ENCODE data around the gene SFXN1.
A peak's percentile ranks its signal among the peaks of the same experiment; 100 is the strongest.
"Not testable (repeated sequence)": the region's sequence is repeated elsewhere in the genome, so short reads cannot be mapped to it uniquely, and the experiment has no call there.

The SFXN1 gene, protein sequence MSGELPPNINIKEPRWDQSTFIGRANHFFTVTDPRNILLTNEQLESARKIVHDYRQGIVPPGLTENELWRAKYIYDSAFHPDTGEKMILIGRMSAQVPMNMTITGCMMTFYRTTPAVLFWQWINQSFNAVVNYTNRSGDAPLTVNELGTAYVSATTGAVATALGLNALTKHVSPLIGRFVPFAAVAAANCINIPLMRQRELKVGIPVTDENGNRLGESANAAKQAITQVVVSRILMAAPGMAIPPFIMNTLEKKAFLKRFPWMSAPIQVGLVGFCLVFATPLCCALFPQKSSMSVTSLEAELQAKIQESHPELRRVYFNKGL

DNA sequence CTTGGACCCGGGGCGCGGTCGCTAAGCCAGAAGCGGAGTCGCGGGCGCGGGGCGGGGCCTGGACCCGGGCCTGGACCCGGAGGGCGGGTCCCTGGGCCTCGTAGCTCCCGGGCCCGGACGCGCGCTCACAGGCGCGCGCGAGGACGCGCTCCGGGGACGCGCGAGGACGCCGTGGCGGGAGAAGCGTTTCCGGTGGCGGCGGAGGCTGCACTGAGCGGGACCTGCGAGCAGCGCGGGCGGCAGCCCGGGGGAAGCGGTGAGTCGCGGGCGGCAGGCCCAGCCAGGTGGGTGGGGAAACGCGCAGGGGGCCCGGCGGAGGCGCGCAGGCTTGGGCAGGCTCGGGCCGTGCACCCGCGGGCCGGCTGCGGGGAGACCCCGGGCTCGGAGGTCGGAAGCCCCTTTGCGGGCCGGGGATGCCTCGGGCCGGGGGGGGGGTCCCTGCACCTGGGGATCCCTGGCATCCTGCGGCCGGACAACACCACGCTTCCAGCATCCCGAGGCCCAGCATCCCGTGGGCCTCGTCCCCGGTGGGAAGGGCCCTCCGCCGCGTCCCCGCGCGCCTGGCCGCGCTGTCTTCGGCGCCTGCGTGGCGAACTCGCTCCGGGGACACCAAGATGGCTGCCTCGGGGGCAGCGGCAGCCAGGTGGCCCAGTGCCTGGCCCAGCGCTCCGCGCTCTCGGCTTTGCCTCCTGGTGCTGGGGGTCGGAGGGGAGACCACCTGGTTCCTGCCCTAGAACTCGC, at the start of gene SFXN1:
Gene SFXN1 (plus strand): TSS at position 177 of the 741 bp plus-strand sequence. CDS start 13,544 bp downstream, outside the sequence.
- peak; percentile 29 to 73 for DNase-seq

DNA sequence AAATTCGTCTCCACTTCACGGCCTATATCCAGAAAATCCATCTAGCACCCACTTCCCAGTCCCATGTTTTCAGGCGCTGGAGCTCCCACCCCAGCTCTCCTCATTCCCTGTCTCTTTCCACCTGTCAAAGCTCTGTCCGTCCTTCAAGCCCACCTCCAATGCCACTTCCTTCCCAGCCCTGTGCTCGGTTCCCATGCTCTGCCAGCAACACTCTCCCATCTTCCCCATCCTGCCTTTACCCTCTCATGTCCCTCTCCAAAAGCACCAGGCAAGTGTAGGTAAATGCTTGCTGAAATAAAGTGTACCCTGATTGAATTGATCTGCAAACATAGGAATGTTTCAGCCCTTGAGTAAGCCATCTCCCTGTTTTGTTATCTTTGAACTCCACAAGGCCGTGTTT, 43.6 kb upstream of the SFXN1 start:
- no peak for DNase-seq

DNA sequence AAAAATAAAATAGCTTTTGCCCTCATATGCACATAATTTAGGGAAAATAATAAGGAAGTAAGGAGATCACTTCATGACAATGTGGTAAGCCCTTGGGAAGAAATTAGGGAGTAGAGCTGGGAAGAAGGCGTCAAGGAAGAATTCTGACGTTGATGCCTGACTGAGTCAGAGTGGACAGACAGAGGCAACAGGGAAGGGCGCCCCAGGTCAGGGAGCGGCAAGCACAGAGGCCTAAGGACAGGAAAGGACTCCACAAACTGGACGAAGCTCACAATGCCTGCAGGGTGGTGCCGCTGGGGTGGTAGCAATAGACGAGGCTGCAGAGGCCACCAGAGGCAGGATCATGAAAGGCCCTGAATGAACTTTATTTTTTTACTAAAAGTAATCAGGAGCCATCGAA, 42.0 kb upstream of the SFXN1 start:
- DNase-seq, result no peak

DNA sequence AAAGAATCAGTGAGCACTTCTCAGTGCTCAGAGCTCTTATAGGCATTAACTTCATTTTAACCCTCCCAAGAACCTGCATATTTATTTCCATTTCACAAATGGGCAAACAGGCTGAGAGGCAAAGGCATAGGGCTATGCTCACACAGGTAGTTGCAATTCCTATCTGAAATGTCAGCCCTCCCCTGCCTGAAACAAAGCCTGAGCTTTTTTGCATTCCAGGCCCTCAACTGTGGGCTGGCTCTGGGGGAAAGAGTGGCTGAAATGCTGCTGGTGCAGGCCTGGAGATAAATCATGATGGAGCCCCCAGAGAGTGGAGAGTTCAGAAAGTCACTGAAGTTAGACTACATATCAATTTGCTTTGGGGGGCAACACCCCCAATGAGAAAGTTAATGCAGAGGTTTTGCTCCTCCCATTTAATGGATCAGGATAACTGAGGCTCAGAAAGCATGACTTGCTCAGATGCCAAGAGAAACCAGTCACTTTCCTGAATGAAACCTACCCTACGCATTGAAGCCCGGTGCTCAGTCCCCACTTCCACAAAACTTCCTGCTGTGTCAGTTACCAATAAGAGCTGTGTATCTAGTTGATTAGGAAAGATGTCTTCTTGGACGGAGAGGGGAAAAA, 40.0 kb upstream of the SFXN1 start:
- DNase-seq, result no peak

DNA sequence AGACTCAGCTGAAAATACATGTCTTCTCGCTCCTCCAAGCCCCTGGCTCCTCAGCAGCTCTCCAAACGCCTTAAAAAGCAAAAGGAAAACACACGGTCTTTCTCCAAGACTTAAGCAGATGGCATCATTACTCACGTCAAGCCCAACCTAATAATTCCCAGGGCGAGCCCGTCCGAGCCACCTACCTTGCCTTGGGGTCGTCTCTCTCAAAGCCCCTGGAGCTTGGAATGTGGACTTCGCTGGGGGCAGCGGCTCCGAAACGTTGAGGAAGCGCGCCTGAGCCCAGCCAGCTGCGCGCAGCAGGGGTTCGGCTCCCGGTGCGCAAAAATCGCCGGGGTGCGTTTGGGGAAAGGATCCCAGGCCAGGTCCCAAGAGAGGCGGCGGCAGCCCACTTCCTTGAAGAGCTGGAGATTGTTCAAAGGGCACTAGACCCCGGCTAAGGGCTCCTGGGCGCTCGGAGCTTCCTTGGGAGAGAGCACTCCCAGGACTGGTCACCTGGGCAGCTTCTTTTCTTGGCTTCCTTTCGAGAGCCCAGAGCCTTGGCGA, 34.8 kb upstream of the SFXN1 start:
- no peak for DNase-seq

DNA sequence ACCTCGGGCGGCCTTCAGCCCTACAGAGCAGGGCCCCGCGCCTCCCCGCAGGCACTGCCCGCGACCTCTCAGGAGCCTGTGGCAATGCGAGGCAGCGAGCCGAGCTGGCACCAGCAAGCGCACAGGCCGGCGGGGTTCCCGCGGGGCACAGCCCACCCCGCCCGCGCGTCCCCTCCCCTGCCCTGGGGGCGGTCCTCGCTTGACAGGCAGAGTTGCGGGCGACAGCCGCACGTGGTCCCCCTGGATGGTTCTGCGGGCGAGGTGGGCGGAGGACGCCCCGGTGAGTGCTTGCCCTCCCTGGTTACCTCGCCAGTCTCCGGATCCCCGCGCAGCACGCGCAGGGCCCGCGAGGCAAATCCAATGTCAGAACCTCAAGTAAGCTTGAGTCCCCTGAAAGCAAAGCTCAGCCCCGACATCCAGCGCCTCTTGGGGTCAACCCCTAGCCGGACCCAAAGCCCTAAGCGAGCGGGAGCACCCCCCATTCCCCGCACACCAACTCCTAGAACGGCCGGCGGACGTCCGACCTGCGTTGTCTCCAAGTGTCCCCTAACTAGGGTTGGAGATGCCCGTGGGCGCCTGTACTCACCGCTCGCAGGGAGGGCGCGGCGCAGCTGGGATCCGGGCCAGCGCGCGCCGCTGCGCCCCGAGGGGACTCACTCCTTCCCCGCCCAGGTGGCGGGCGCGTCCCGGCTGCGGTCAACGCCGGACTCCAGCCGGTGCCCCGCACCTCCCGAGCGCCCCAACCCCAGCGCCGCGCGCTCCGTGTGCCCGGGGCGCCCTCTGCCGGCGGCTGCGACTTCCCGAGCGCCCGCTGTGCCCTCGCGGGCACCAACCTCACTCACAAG, 34.1 kb upstream of the SFXN1 start, which contains the start of gene DRD1:
Gene DRD1 (minus strand): TSS at position 123 of the 845 bp plus-strand sequence. CDS start 1,083 bp downstream, outside the sequence.
- peak in 1 of 2 donors; percentile 28 for DNase-seq

DNA sequence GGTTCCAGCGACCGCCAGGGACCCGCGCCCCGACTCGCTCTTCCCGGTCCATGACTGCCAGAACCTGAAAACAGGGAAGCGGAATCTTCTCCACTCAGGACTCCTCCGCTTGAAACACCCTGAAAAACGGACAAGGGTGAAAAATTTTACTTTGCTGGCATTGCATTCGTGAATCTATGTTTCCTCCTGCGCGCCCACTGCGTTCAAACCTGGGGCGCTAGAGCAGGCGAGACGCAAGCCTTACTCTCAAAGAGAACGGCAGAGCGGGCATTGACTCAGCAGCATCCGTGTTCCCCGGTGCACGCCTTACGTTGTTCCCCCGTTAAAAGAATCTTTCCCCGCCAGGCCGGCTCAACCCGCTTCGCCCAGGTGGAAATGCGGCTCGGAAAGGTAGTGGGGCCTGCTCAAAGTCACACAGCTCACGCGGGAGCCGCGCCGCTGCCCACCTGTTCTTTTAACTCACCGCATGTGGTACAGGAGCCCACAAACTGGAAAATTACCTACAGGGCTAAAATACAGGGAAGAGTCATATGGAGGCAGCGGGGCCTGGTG, 33.4 kb upstream of the SFXN1 start:
- no peak for DNase-seq

DNA sequence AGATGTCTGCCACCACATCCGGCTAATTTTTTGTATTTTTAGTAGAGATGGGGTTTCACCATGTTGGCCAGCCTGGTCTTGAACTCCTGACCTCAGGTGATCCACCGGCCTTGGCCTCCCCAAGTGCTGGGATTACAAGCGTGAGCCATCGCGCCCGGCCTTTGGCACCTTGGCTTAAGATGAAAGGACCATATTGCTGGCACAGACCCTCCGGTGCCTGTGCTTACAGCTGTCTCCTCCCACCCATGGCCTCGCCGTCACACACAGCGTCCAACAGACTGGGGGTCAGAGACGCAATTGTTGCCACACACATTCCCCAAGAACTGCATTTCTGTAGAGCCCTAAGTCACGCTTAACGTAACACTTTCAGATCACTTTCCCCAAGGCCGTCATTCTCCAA, 32.0 kb upstream of the SFXN1 start:
- DNase-seq, result not testable (repeated sequence)

DNA sequence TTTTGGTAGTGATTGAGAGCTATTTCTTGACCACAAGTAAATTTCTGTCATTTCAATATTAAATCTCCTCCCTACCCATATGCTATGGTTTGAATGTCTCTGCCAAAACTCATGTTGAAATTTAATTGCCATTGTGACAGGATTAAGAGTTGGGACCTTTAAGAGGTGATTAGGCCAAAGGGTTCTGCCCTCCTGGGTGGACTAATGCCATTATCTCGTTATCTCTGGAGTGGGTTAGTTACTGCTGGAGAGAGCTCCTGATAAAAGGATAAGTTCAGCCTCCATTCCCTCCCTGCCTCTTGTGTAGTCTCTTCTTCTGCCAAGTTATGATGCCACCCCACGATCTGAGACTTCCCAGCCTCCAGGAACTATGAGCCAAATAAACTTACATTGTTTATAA, 30.8 kb upstream of the SFXN1 start:
- no peak for DNase-seq

DNA sequence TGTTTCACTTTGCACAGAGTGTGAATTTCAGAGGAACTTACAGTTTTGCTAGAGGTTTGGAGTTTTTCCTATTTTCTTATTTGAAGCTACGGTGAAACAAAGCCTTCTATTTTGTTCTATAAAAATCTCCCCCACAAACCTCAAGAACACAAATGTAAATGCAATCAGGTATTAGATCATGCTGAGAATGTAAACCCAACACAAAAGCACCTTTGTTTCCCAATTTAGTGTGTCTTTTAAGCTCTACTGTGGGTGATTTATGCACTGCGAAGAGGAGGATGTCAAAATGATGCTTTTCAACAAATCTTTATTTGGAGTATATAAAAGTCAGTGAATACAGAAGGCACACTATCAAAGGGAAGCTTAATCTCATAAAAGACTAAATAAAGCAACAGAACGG, 30.1 kb upstream of the SFXN1 start:
- no peak for DNase-seq

DNA sequence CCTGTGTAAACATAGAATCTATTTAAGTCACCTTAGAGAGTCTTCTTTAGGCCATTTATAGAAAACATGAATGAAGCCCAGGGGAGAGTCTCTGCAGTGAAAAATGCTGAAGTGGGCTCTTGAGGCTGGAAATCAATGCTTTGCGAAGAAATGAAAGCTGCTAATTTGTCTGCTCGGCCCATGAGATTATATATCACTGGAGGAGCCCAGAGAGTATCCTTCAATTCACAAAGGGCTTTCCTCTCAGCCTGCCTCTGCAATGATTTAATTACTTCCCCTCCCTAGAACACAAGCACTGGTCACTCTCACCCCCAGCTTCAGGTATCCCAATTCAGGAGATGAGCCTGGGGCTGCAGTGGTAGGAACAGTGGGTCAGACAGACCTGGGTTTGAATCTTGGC, 26.2 kb upstream of the SFXN1 start:
- DNase-seq, result no peak

DNA sequence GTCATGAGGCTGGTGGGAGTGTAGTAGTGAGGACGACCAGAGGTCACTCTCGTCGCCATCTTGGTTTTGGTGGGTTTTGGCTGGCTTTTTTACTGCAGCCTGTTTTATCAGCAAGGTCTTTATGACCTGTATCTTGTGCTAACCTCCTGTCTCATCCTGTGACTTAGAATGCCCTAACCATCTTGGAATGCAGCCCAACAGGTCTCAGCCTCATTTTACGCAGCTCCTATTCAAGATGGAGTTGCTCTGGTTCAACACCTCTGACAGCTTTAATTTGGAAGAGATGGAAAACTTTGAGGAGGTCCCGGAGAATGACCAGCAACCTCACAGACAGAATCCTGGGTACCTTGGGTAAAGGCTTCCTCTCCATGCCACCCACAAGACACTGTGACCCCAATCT, 24.0 kb upstream of the SFXN1 start:
- not testable (repeated sequence) for DNase-seq

DNA sequence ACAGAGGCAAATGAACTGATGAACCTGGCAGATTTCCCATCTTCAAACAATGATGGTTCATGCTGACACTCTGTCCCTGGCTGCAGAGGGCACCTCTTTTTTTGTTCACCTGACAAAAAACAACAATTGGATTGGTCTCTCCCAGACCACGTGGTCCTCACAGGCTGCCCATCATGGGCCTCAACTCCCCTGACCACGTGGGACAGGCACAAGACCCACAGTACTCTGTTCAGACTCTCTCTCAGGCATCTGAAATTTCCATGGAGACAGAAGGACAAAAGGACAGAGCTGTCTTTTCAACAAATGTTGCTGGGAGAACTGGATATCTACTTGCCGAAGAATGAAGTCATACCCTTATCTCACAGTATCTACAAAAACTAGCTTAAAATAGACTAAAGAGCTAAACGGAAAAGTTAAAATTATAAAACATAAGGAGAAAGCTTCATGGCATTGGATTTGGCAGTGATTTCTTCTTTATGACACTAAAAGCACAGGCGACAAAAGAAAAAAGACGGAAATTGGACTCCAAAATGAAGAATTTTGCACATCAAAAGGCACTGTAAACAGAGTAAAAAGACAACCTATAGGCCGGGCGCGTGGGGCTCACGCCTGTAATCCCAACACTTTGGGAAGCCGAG, 22.1 kb upstream of the SFXN1 start:
- DNase-seq, result no peak

DNA sequence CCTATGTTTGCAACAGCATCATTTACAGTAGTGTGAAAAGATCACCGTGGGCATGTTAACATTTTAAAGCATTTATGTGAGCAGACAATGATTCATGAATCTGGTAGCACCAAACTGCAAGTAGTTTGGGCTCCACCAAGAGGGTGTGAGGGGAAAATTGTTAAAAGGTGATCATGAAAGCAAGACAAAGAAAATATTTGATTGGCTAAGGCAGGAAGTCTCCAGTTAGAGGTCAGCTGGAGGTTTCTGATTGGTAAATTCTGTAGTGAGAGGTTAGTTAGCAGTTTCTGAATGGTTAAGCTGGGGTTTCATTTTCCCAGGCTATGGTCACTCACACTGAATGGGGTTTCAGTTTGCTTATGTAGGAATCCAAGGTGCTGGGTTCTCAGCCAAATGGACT, 20.9 kb upstream of the SFXN1 start:
- DNase-seq, result no peak

DNA sequence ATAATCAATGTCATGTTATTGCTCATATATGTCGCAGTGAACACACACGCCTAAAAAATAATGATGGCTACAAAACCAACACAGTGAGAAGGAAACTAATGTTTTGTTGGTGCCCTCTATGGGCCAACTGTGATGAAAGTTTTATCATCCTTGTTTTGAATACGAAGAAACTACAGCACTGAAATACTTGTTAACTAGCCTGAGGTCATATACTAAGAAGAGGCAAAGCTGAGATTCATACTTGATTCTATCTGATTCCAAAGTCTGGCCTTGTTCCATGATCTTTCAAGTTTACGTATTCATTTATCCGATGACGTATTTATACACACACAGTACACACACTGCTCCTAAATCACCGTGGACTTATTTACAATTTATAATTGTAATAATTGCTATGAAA, 18.2 kb upstream of the SFXN1 start:
- no peak for DNase-seq

DNA sequence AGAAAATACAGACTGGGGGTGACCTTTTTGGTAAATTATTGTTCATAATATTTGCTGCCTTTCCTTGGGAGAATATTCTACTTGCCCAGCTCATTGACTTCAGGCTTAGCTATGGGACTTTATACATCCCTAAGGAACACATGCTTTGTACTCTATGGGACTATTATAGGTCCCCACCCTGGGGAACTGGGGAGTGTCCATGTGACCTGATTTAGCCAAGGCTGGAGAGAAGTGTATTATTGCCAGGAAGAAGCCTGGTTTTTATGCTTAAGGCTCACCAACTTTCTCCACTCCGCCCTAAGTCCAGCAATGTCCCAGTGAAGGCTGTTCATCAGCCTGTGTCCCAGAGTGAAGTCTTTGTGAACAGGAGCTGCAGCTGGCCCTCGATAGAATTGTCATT, 17.8 kb upstream of the SFXN1 start:
- DNase-seq, result no peak

DNA sequence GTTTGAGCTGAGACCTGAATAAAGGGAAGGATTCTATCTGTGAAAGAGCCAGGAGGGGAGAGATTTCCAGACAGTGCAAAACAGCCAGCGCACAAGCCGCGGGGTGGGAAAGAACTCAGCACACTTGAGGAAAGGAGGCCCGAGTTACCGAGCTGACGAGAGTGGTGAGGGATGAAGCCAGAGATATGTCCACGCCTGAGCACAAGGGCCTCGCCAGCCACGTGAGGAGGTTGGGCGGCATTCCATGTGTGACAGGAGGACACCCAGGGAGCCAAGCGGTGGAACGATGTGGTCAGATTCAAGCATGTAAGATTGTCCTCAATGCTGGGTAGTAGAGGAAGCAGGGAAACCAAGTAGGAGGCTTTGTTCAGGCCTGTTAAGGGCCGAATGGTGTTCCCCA, 17.0 kb upstream of the SFXN1 start:
- no peak for DNase-seq

DNA sequence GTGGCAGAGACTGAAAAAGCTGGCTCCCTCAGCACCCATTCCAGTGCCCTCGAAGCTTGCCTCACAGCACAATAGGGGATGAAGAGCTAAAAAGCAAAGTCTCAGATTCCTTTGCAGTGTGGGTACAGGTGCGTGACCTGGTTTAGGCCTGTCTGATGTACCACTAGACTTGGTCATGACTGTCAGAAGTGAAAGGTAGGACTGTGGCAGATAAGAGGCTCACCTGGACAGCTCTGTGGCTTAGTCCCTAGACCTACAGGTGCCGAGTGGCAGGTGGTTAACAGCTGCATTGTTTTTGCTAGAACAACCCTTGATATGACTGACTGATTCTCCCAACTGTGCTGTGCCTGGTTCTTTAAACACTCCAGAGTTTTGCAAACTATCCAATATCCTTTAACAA, 14.7 kb upstream of the SFXN1 start:
- DNase-seq, result no peak

DNA sequence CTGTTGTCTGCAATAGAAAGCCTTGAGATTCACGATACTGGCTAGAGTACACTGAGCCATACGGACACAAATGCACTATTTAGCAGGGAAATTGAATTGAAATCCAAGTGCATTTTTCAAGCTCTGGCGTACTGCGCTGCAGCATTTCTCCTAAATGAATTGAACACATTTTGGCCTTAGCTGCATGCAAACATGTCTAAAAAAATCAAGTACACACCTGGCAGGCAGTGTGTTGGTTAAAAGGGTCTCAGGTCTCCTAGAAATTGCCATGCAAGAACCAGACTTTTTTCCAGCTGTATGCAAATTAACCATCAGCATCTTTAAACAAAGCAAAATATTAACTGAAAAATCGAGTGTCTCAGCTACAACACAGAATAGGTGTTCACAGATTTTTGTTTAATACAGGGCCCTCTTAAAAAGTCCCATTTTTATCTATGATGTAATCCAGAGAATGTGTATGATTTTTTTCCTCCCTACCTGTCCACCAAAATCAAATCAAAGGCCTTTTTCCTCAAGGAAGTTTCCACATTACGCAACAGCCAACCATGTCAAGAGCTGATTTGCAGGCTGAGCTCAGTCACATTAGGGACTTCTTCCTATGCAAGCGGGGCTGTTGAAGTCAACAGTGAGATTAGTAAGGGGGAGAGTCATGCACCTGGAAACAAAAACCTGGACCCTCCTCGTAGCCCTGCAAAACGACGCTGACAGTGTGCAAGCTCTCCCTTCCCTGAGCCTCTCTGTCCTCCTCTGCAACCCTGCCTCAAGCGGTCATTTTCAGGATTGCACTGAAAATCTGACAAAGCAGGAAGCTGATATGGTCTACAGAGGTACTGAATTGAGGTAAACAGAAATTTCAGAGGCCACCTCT, 14.1 kb upstream of the SFXN1 start:
- DNase-seq, result peak; percentile 30 to 66

DNA sequence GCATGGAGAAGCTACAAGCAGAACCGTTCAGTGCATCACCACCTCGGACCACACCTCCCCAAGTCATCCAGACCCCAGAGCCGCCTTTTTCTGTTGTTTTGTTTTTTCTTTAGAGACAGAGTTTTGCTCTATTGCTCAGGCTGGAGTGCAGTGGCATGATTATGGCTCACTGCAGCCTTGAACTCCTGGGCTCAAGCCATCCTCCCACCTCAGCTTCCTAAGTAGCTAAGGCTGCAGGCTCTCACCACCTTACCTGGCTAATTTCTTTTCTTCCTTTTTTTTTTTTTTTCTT, 13.5 kb upstream of the SFXN1 start:
- no peak for DNase-seq

DNA sequence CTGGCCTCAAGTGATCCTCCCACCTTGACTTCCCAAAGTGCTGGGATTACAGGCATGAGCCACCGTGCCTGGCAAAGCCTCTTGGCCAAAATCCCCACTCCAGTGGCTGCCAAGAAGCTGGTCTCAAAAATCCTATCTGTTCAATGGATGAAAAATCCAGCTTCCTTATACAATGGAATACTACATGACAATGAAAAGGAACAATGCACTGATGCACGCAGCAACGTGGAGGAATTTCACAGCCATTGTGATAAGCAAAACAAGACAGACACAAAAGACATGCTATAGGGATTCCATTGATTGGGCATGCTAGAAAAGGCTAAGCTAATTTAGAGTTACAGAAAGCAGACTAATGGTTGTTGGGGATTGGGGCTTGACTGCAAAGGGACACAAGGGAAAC, 13.1 kb upstream of the SFXN1 start:
- DNase-seq, result no peak

All from inflammatory macrophage treated with lipopolysaccharide for 1 hour (primary cell).